Tibial nerve (tissue), 4 donors: Measurements from ENCODE around the gene SPTSSA. TPM values are rescaled to one million over a fixed set of nuclear protein-coding genes. Genes with fewer than 3 reads are reported as not detected.
"Not testable (repeated sequence)": the region's sequence is repeated elsewhere in the genome, so short reads cannot be mapped to it uniquely, and the experiment has no call there.

Experiments
- DNase-seq, 2 donors: peaks; one replicate each; pipeline ENCODE4 v3.0.0-alpha.2; 2019; ENCODE audit warnings: low spot score in 2 of 2
- H3K27ac ChIP-seq, 4 donors: fragments of 200-600 bp; sonication (generic) in 3 of 4; one replicate each; pipeline ENCODE4 v1.5.1; 2017 to 2019; ENCODE audit warnings: mild to moderate bottlenecking in 1 of 4
- H3K27me3 ChIP-seq, 2 donors: fragments of 200-600 bp; sonication (generic) in 1 of 2; one replicate each; pipeline versions ENCODE4 v1.5.1 to v1.6.0; 2017 to 2019
- H3K36me3 ChIP-seq, 3 donors: fragments of 200-600 bp; sonication (generic); one replicate each; pipeline ENCODE4 v1.5.1; 2018 to 2019
- H3K4me1 ChIP-seq, 4 donors: fragments of 200-600 bp; sonication (generic) in 3 of 4; one replicate each; pipeline ENCODE4 v1.5.1; 2017 to 2019
- H3K4me3 ChIP-seq, 4 donors: fragments of 200-600 bp; sonication (generic) in 3 of 4; one replicate each; pipeline ENCODE4 v1.5.1; 2017 to 2019; ENCODE audit warnings: mild to moderate bottlenecking in 1 of 4, moderate library complexity in 1 of 4
- H3K9me3 ChIP-seq, 4 donors: fragments of 200-600 bp; sonication (generic) in 3 of 4; one replicate each; pipeline ENCODE4 v1.5.1; 2017 to 2019
- CTCF ChIP-seq, 5 experiments: fragments of 200-600 bp in 3 of 5; fragments of 450-650 bp in 2 of 5; sonication (generic) in 3 of 5; IDR thresholded peaks; one replicate each; pipeline ENCODE4 v1.5.1; 2016 to 2019; ENCODE audit warnings: antibody characterized with exemption in 5 of 5, mild to moderate bottlenecking in 3 of 5, moderate library complexity in 2 of 5
- EP300 ChIP-seq, 2 donors: sonication (generic); formaldehyde crosslinking; IDR thresholded peaks; one replicate each; pipeline ENCODE4 v1.6.1; 2017; ENCODE audit warnings: antibody characterized with exemption in 2 of 2, mild to moderate bottlenecking in 1 of 2
- POLR2A ChIP-seq, 2 donors: fragments of 450-650 bp; IDR thresholded peaks; one replicate each; pipeline ENCODE4 v1.6.1; 2017; ENCODE audit warnings: antibody characterized with exemption in 2 of 2, mild to moderate bottlenecking in 2 of 2, moderate library complexity in 2 of 2
- WGBS, 2 donors: methylation state at CpG; one replicate each; pipeline ENCODE4 v1.1.5; 2018; 5-methylcytosine and 5-hydroxymethylcytosine counted together
- total RNA-seq, 4 donors: library from RNA; depleted of rRNA; stranded (reverse); fragments of >200 nt; gene quantifications; one replicate each; pipeline ENCODE4 v1.1.0, GENCODE V29; 2016

Gene SPTSSA
- total RNA-seq, 4 donors from 2014 or later: 13.7 to 28.8 (median 19.6) TPM

- no peak overlapping the region for H3K27ac ChIP-seq
- H3K36me3 ChIP-seq: no peaks in the 10 kb centered on the region
- H3K4me1 ChIP-seq: no peaks in the 10 kb centered on the region
- H3K9me3 ChIP-seq: peaks cover 0 to 5% (median 0%) of the 10 kb centered on the region in 4 donors
- WGBS, 2 donors: 60 to 79% methylated on average over 3 of the region's 3 CpGs
- no peak for TF ChIP-seq CTCF (IDR thresholded peaks at IDR 0.05)
- TF ChIP-seq POLR2A (IDR thresholded peaks at IDR 0.05): no peak
- no peak for TF ChIP-seq EP300 (IDR thresholded peaks at IDR 0.05)
- H3K27me3 ChIP-seq: no peaks in the 10 kb centered on the region
- DNase-seq: no peak
- no peak overlapping the region for H3K4me3 ChIP-seq
Observed at GRCh38 chr14:34398024-34398423, 64.0 kb downstream of the SPTSSA start.

- no peak overlapping the region for H3K27ac ChIP-seq
- H3K4me1 ChIP-seq: no peaks in the 10 kb centered on the region
- no peak for DNase-seq
- no peaks in the 10 kb centered on the region for H3K27me3 ChIP-seq
- 62% methylated on average over 4 of the region's 4 CpGs for WGBS, 2 donors
- H3K36me3 ChIP-seq: no peaks in the 10 kb centered on the region
- no peak for TF ChIP-seq EP300 (IDR thresholded peaks at IDR 0.05)
- TF ChIP-seq POLR2A (IDR thresholded peaks at IDR 0.05): no peak
- no peak for TF ChIP-seq CTCF (IDR thresholded peaks at IDR 0.05)
- H3K9me3 ChIP-seq: peaks cover 0 to 31% (median 0%) of the 10 kb centered on the region in 4 donors
- no peak overlapping the region for H3K4me3 ChIP-seq
Observed at GRCh38 chr14:34387974-34388516, 74.0 kb downstream of the SPTSSA start.

GRCh38 chr14:34386865-34387485 lies 75.1 kb downstream of the SPTSSA start:
- Histone ChIP-seq H3K4me3 (no peak overlapping the region), H3K27me3 (no peaks in the 10 kb centered on the region), H3K9me3 (peaks cover 0 to 25% (median 0%) of the 10 kb centered on the region in 4 donors), H3K36me3 (no peaks in the 10 kb centered on the region), H3K27ac (no peak overlapping the region), H3K4me1 (no peaks in the 10 kb centered on the region)
- WGBS, 2 donors: 70 to 73% methylated on average over 5 of the region's 5 CpGs
- no peak for TF ChIP-seq CTCF (IDR thresholded peaks at IDR 0.05)
- no peak for TF ChIP-seq EP300 (IDR thresholded peaks at IDR 0.05)
- no peak for TF ChIP-seq POLR2A (IDR thresholded peaks at IDR 0.05)
- DNase-seq: no peak

GRCh38 chr14:34385881-34386280 lies 76.2 kb downstream of the SPTSSA start:
- not testable (repeated sequence) for H3K4me3 ChIP-seq, H3K36me3 ChIP-seq
- peaks cover 0 to 14% (median 0%) of the 10 kb centered on the region in 4 donors for H3K9me3 ChIP-seq

GRCh38 chr14:34383839-34384238 lies 78.2 kb downstream of the SPTSSA start:
- Histone ChIP-seq H3K4me3 (no peak overlapping the region), H3K27ac (no peak overlapping the region), H3K36me3 (no peaks in the 10 kb centered on the region), H3K27me3 (no peaks in the 10 kb centered on the region), H3K4me1 (no peaks in the 10 kb centered on the region), H3K9me3 (no peaks in the 10 kb centered on the region)
- no peak for DNase-seq
- TF ChIP-seq EP300 (IDR thresholded peaks at IDR 0.05) (no peak), POLR2A (IDR thresholded peaks at IDR 0.05) (no peak), CTCF (IDR thresholded peaks at IDR 0.05) (no peak)
- WGBS, 2 donors: 64 to 68% methylated on average over 2 of the region's 2 CpGs

More at GRCh38 chr14:34385881-34386280, 76.2 kb downstream of the SPTSSA start:
- H3K27me3 ChIP-seq, H3K27ac ChIP-seq, DNase-seq, H3K4me1 ChIP-seq: not testable (repeated sequence)

Other genes starting within 250 kb of the SPTSSA start
- 10 to 100 TPM; 28.8 to 52.4 (median 37.3) TPM for gene EAPP, start 77.5 kb upstream of the SPTSSA start, total RNA-seq
- 100 to 1,000 TPM in 1 of 4 donors, 10 to 100 TPM in 3; 60.8 to 118 (median 80.5) TPM for gene SNX6, start 167.9 kb upstream of the SPTSSA start, total RNA-seq